GM23338 (cell line): ENCODE data around the gene GPR146. TPM values are rescaled to one million over a fixed set of nuclear protein-coding genes. Genes with fewer than 3 reads are reported as not detected.

Experiments
- ATAC-seq: fragments of 200-7000 bp; cut with Tn5 transposase; 3 replicates; pipeline ENCODE4 v1.9.1; 2020
- DNase-seq: peaks from one replicate; pipeline ENCODE4 v3.0.0-alpha.2; 2015; ENCODE audit warnings: low spot score
- H2AFZ ChIP-seq: fragments of 200-600 bp; sonication (generic); 2 replicates; pipeline ENCODE4 v1.8.0; 2016; ENCODE audit warnings: antibody characterized with exemption, mild to moderate bottlenecking, moderate library complexity
- H3F3A ChIP-seq: fragments of 200-600 bp; sonication (generic); replicated peaks from 2 replicates; pipeline ENCODE4 v1.8.0; 2017; ENCODE audit warnings: antibody characterized with exemption, mixed run types, low read depth
- H3K27ac ChIP-seq: fragments of 200-600 bp; sonication (generic); 2 replicates; pipeline ENCODE4 v1.6.1; 2016; ENCODE audit warnings: low read depth
- H3K27me3 ChIP-seq: fragments of 200-600 bp; sonication (generic); 2 replicates; pipeline ENCODE4 v1.8.0; 2016; ENCODE audit warnings: mild to moderate bottlenecking, mixed run types, moderate library complexity; ENCODE audit not compliant: insufficient read depth
- H3K36me3 ChIP-seq: fragments of 200-600 bp; sonication (generic); 2 replicates; pipeline ENCODE4 v1.8.0; 2016; ENCODE audit warnings: mild to moderate bottlenecking; ENCODE audit not compliant: insufficient read depth
- H3K4me1 ChIP-seq: fragments of 200-600 bp; sonication (generic); 2 replicates; pipeline ENCODE4 v1.8.0; 2016; ENCODE audit warnings: mild to moderate bottlenecking, moderate library complexity; ENCODE audit not compliant: insufficient read depth
- H3K4me2 ChIP-seq: fragments of 200-600 bp; sonication (generic); 2 replicates; pipeline ENCODE4 v1.7.1; 2017; ENCODE audit warnings: mixed run types
- H3K4me3 ChIP-seq: fragments of 200-600 bp; sonication (generic); 2 replicates; pipeline ENCODE4 v1.6.1; 2016; ENCODE audit warnings: mixed run types
- H3K79me2 ChIP-seq: fragments of 200-600 bp; sonication (generic); replicated peaks from 2 replicates; pipeline ENCODE4 v1.8.0; 2017; ENCODE audit warnings: mild to moderate bottlenecking; ENCODE audit not compliant: insufficient read depth
- H3K9me2 ChIP-seq: fragments of 200-600 bp; sonication (generic); 2 replicates; pipeline ENCODE4 v1.8.0; 2017; ENCODE audit not compliant: insufficient read depth
- H4K20me1 ChIP-seq: fragments of 200-600 bp; sonication (generic); replicated peaks from 2 replicates; pipeline ENCODE4 v1.8.0; 2017; ENCODE audit warnings: mild to moderate bottlenecking; ENCODE audit not compliant: insufficient read depth
- H3K27ac Mint-ChIP-seq: 2 replicates; pipeline ENCODE4 v1.8.0; 2020; ENCODE audit warnings: inconsistent platforms, mild to moderate bottlenecking, moderate library complexity, mixed read lengths
- H3K27me3 Mint-ChIP-seq: 3 replicates; pipeline ENCODE4 v1.8.0; 2022; ENCODE audit warnings: low read depth, mild to moderate bottlenecking, moderate library complexity, mixed read lengths, inconsistent platforms; ENCODE audit not compliant: insufficient read depth, poor library complexity
- H3K36me3 Mint-ChIP-seq: 3 replicates; pipeline ENCODE4 v1.8.0; 2021; ENCODE audit warnings: low read depth, mild to moderate bottlenecking, inconsistent platforms, moderate library complexity, mixed read lengths
- H3K4me1 Mint-ChIP-seq: 3 replicates; pipeline ENCODE4 v1.8.0; 2020; ENCODE audit warnings: mild to moderate bottlenecking, inconsistent platforms, mixed read lengths
- H3K4me3 Mint-ChIP-seq: 3 replicates; pipeline ENCODE4 v1.8.0; 2021; ENCODE audit warnings: moderate library complexity, mild to moderate bottlenecking, inconsistent platforms, mixed read lengths
- H3K9me3 Mint-ChIP-seq: 3 replicates; pipeline ENCODE4 v1.8.0; 2020; ENCODE audit warnings: moderate library complexity, mild to moderate bottlenecking, inconsistent platforms, mixed read lengths
- ETS1 ChIP-seq: IDR thresholded peaks from 2 replicates; pipeline ENCODE4 v1.6.1; 2016; ENCODE audit warnings: antibody characterized with exemption
- EZH2 ChIP-seq: fragments of 200-600 bp; sonication (generic); IDR thresholded peaks from one replicate; pipeline ENCODE4 v1.8.0; 2017; ENCODE audit warnings: antibody characterized with exemption, mild to moderate bottlenecking, low read depth; ENCODE audit not compliant: unreplicated experiment
- EZH2phosphoT487 ChIP-seq: fragments of 200-600 bp; sonication (generic); IDR thresholded peaks from one replicate; pipeline ENCODE4 v1.8.1; 2018; ENCODE audit warnings: antibody characterized with exemption; ENCODE audit not compliant: unreplicated experiment
- JUNB ChIP-seq: IDR thresholded peaks from one replicate; pipeline ENCODE4 v1.6.1; 2016; ENCODE audit warnings: antibody characterized with exemption; ENCODE audit not compliant: unreplicated experiment
- NANOG ChIP-seq: IDR thresholded peaks from 2 replicates; pipeline ENCODE4 v1.6.1; 2016; ENCODE audit warnings: antibody characterized with exemption, borderline replicate concordance
- POLR2AphosphoS5 ChIP-seq: IDR thresholded peaks from 2 replicates; pipeline ENCODE4 v1.6.1; 2016; ENCODE audit warnings: antibody characterized with exemption, low read depth
- REST ChIP-seq: IDR thresholded peaks from one replicate; pipeline ENCODE4 v1.6.1; 2018; ENCODE audit warnings: antibody characterized with exemption; ENCODE audit not compliant: unreplicated experiment
- ZNF114 ChIP-seq: fragments of 250-450 bp; sonication (Bioruptor Pico); IDR thresholded peaks from 2 replicates; pipeline ENCODE4 v1.5.0; 2020; ENCODE audit warnings: mild to moderate bottlenecking, moderate library complexity
- ZNF331 ChIP-seq: fragments of 250-450 bp; sonication (Bioruptor Pico); IDR thresholded peaks from 2 replicates; pipeline ENCODE4 v1.5.0; 2020; ENCODE audit warnings: low read depth, mild to moderate bottlenecking, moderate library complexity
- ZNF462 ChIP-seq: fragments of 250-450 bp; sonication (Bioruptor Pico); IDR thresholded peaks from 2 replicates; pipeline ENCODE4 v1.5.0; 2020; ENCODE audit warnings: mild to moderate bottlenecking, moderate library complexity
- polyA plus RNA-seq: library from polyadenylated mRNA; unstranded; fragments of >200 nt; fragmentation: Nextera tagmentation; extraction: Ambion mirVana; gene quantifications from 2 replicates; pipeline ENCODE4 v1.2.1, GENCODE V29; 2016
- total RNA-seq: library from RNA; depleted of rRNA; stranded (reverse); fragments of >200 nt; shearing (Covaris generic); gene quantifications from 2 replicates; pipeline ENCODE4 v1.2.3, GENCODE V29; 2014

GPR146 gene
- total and polyA plus RNA-seq, 2 experiments from 2014 or later, result 0.28 to 0.37 TPM

DNA sequence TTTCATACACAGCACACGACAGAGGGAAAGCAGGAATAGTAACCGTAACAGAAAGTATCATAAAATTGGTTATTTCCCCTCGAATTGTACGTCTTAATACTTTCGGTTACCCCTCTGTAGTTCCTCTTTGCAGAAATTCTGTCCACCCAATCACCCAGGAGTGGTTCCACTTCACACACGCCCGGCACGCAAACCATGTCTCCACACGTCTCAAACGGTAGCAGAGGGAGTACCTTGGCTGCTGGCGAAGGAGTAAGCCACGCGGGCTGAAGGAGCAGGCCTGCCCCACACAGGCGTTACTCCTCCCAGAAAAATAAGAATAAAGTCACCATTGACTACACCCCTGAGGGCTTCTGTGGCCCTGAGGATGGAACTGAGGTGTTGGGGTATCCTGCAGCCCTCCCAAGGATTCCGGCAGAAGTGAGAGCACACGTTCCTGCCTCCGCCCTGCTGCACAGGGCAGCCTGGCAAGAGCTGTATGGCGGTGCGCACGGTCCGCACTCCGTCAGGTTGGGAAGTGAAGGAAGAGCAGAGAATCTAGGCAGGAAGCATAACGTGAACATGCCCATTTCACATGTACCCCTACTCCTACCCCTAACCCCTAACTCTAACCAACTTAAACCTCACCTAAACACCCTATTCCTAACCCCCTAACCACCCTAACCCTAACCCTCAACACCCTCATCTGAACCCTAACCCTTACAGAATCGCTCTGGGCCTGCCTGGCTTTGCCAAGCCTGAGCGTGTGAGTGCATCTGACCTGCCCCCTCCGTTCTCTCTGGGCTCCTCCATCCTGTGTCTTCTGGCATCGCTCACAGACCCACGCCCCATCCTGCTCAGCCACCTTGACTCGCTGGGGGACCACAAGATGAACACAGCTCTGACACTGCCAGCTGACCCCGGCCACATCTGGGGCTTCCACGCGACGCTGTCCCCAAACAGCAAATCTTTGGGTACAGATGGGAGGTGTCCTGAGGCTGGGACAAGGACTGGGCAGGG lies 18.2 kb downstream of the GPR146 start:
- peaks cover 9% of the 10 kb centered on the region; the same call in 1 of the 2 replicates for H4K20me1 ChIP-seq
- Mint-ChIP-seq H3K27ac (peak overlapping the region; percentile 67; the same call in 1 of the 2 replicates), H3K27me3 (peaks cover 7% of the 10 kb centered on the region), H3K9me3 (no peaks in the 10 kb centered on the region), H3K36me3 (peaks cover 4% of the 10 kb centered on the region; the same call in 1 of the 3 replicates), H3K4me1 (peaks cover 24% of the 10 kb centered on the region), H3K4me3 (no peak overlapping the region)
- no peaks in the 10 kb centered on the region for H3K27me3 ChIP-seq
- no peak for TF ChIP-seq ETS1
- no peak for TF ChIP-seq EZH2
- no peak for TF ChIP-seq ZNF114
- TF ChIP-seq ZNF331 (CRISPR knock-in tag), result no peak
- no peak for TF ChIP-seq POLR2AphosphoS5
- no peak for TF ChIP-seq EZH2phosphoT487
- no peak for TF ChIP-seq NANOG
- TF ChIP-seq ZNF462 (CRISPR knock-in tag), result no peak
- TF ChIP-seq JUNB, result no peak
- no peak for TF ChIP-seq REST
- H3K36me3 ChIP-seq, result no peaks in the 10 kb centered on the region
- ATAC-seq (no peak), DNase-seq (no peak)
- peaks cover 9% of the 10 kb centered on the region; the same call in 1 of the 2 replicates for H3K4me1 ChIP-seq
- H3K4me3 ChIP-seq, result no peak overlapping the region
- H3K27ac ChIP-seq, result no peak overlapping the region
- H3K4me2 ChIP-seq, result no peak overlapping the region
- 0 out of 2 replicates have a peak, but pooled peaks cover 7% of the 10 kb centered on the region for H3K79me2 ChIP-seq
- no peaks in the 10 kb centered on the region for H3K9me2 ChIP-seq
- H3F3A ChIP-seq, result 0 out of 2 replicates have a peak, but pooled peaks cover 8% of the 10 kb centered on the region
- no peak overlapping the region for H2AFZ ChIP-seq
